GM18517 (cell line): ENCODE measurements around the gene KIAA1671.

Source experiments
- ATAC-seq: cut with Tn5 transposase; IDR thresholded peaks from one replicate; pipeline ENCODE4 v1.9.1; 2021; ENCODE audit warnings: mild to moderate bottlenecking, moderate library complexity; ENCODE audit not compliant: unreplicated experiment

KIAA1671 gene

DNA sequence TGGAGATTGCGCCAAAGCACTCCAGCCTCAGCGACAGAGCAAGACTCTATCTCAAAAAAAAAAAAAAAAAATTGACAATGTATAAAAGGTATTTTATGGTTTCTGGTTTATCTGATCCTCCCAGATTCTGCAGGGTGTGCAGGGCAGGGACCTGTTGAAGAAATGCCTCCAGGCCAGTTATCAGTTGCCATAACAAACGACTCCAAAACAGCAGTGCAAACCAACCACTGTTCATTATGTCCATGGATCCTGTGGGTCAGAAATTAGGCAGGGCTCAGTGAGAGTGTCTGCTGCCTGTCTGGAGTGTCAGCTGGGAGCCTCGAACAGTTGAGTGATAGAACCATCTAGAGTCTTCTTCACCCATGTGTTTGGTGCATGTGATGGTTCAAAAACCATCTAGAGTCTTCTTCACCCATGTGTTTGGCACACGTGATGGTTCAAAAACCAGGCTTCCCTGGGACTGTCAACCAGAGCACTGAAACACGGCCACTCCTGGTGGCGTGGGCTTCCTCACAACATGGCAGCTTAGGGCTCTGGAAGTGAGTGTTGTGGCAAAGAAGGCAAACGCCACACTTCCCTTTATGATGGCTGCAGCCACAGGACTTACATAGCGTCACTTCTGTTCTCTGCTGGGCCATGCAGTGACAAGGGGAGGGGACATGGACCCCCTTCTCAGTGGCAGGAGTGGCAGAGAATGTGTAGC lies 132.0 kb downstream of the KIAA1671 start:
- ATAC-seq: no peak

GRCh38 chr22:25085156-25085555 lies 132.6 kb downstream of the KIAA1671 start:
- ATAC-seq: no peak

- ATAC-seq: peak; percentile 82
Observed at GRCh38 chr22:25085930-25086901, 133.7 kb downstream of the KIAA1671 start.

- no peak for ATAC-seq
Observed at GRCh38 chr22:25086902-25087282, 134.4 kb downstream of the KIAA1671 start.

DNA sequence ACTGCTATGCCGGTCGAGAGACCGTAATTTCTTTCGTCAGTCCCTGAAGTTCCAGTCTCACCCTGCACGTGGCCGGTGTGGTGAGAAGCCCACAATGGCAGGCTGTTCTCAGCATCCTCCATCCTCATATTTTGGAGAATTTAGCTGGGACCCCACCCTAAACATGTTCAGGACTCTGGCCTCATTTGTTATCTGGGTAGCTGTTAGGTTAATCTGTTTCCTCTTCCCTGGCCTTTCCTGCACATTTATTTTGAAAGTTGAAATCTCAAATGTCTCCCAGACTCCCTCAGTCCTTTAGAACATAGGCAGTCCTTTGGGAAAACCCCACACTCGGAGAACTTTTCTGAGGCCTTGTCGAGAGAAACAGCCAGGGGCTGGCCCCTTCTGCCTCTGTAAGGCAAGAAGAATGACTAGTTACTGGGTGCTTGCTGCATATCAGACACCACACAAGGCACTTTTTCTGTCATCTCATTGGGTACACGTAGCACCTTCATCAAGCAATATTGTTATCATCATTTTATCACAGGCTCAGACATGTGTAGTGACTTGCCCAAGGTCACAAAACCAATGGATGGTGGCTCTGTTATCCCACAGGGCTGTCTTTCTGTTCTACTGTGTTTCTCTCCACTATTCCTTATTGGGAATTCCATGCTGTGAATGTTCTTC lies 137.8 kb downstream of the KIAA1671 start:
- no peak for ATAC-seq

GRCh38 chr22:25091458-25091857 lies 138.9 kb downstream of the KIAA1671 start:
- no peak for ATAC-seq

DNA sequence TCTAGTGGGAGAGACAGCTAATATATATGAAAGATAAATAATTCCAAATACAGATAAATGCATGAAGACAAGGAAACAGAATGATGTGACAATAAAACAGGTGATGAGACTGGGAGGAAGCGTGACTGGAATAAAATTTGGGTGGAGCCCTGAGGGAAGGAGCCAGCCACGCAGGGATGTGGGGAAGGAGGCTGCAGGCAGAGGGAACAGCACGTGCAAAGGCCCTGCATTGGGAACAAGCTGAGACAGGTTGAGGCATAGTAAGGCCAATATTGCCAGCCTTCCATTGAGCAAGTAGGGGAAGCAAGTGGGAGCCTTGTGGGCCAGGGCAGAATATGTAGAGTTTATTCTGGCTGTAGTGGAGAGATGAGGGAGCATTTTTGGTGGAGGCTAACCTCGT lies 139.6 kb downstream of the KIAA1671 start:
- no peak for ATAC-seq

- no peak for ATAC-seq
Observed at GRCh38 chr22:25094579-25094978, 142.1 kb downstream of the KIAA1671 start.

DNA sequence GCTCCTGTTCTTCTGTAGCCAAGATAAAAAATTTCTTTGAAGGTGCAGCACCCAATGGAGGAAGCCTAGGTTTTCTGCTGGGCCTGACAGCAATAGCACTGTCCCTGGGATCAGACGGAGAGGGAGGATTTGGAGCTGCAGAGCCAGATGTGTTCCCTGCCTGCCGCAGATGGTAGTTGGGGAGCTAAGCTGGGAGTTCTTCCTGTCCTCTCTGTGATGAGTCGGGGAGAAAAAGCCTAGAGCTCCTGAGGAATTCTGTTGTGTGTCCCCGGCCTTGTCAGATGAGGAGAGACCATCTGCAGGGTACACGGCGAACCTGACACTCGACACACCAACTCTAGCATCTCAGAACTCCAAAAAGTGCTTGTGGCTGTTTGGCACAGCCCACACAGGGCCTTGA lies 143.4 kb downstream of the KIAA1671 start:
- no peak for ATAC-seq

DNA sequence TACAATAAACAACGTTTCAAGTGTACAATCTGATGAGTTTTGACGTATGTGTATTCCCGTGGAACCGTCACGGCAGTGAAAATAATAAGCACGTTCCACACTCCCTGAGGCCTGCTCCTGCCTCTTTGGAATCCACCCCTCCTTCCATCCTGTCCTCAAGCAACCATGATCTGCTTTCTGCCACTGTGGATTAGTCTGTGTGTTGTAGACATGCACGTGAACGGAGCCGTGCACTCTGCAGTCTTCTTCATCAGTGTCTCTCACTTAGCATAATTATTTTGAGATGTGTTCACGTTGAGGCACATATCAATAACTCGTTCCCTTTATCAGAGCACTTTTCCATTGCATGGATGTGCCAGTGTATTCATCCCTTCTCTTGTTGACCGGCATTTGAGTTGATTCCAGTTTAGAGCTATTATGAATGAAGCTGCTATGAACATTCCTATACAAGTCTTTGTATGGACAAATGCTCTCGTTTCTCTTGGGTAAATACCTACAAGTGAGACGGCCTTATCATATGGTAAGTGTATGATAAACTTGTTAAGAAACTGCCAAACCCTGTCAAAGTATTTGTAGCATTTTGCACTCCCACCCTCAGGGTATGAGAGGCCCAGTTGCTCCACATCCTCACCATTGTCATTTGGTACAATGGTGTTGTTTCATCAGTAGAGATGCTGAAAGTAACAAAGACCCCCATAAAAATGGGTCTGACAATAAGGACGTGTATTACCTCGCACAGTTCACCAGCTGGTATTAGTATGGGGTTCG lies 144.3 kb downstream of the KIAA1671 start:
- no peak for ATAC-seq

DNA sequence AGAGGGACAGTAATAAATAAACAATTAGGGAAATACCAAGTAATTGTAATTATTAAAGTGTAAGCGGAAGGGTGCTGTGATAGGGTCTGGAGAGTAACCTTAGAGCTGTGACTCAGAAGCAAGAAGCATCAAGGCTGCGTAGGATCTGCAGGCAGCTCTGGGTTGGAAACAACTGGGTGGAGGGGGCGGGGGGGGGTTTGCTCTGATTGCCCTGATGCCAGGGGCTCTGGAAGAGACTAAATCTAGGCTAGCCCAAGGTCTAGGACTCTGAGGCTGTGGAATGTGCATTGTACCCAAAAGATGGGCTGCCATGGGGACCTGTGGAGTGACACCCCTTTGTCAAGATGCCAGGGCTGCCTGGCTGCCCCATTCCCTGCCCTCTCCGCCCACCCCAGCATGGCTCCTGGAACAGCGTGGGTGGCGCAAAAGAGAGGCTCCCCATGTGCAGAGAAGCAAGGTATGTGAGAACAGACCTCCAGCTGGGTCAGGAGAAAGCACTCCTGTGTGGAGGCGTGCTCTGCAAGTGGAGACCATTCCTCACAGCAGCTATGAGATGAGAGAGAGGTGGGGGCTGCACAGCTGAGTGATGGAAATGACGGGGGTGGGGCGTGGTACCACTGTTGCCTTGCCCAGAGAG lies 146.0 kb downstream of the KIAA1671 start:
- ATAC-seq: no peak

DNA sequence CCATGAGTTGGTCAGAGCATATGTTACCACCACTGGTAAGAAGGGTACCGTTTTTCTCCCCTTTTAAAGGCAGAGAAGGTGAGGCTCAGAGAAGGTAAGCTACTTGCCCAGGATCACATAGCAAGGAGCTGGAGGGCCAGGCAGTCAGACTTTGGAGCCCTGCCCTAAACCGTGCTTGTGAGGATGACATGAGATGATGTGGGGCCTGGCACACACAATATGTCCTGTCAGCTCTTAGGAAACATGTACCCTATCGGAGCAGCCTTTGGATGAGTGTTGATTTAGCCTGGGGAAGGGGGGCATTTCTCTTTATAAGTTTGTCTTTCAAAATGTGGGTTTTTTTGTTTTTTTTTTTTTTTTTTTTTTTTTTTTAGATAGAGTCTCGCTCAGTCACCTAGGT lies 146.7 kb downstream of the KIAA1671 start:
- ATAC-seq: no peak

- no peak for ATAC-seq
Observed at GRCh38 chr22:25100402-25100801, 147.9 kb downstream of the KIAA1671 start.

DNA sequence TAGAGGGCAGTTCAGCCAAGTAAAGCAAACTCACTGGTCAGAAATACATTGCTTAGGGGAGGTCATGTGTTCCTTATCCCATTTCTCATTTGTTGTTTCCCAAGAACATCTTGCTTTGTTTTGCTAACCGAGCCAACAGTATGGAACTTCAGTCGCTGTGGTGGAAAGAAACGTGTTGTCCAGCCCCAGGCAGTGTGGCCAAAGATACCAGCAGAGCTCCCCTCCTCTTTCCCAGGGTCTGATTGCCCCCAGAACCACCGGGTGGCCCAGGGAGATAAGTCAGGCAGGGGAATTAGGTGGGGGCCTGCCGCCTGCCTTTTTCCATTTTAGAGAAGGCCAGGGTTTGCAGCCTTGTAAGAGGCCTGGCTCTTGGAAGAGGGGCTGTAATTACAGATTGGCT lies 148.4 kb downstream of the KIAA1671 start:
- ATAC-seq: no peak

DNA sequence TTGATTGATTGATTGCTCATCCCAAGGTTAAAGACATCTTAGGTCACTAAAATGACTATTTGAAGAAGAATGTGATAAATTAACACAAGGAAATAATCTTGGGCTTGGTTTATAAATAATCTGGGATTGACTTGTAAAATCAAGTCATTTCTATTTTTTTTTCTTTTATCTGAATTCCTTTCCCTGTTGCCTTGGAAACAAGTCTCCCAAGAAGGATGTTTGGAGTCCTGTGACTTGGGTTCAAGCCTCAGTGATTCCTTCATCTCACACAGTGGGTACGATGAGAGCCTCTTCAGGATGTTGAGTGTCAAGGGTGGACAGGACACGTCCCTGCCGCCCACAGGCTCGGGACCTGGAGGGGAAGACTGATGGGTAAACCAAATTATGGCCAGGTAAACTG lies 149.0 kb downstream of the KIAA1671 start:
- ATAC-seq: no peak

DNA sequence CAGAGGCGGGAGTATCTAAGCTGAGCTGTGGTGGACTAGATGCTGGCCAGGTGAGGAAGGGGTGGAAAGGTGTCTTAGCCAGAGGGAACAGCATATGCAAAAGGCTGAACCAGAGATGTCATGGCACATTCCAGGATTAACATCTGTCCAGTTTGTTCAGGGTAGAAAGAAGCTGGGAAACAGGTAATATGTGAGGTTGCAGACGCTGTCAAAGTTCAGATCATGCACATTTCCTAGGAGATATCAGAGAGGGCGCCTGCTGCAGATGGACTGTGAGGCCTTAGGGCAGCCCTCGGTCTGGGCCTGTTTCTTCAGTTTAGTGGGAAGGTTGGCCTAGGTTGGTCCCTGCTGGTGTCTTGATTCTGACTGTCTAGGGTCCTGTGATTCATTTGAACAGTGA lies 149.5 kb downstream of the KIAA1671 start:
- ATAC-seq: no peak

GRCh38 chr22:25102722-25103121 lies 150.2 kb downstream of the KIAA1671 start:
- ATAC-seq: no peak

DNA sequence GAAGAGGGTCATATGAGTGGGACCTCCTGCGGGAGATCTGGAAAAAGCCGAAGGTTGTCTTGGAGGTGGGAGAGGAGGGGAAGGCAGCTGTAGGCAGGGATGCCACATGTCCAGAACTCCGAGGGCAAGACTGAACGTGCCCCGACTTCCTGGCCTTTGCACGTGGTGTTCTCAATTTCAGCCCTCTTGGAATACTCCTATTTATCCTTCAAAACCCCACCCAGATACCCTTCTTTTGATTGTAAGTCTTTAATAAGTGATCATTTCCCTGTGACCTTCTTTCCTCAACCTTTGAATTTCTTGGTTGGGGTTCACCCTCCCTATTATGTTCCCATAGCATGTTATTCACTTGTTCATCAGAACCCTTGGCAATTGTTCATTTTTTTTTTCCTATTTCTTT lies 151.9 kb downstream of the KIAA1671 start:
- no peak for ATAC-seq

DNA sequence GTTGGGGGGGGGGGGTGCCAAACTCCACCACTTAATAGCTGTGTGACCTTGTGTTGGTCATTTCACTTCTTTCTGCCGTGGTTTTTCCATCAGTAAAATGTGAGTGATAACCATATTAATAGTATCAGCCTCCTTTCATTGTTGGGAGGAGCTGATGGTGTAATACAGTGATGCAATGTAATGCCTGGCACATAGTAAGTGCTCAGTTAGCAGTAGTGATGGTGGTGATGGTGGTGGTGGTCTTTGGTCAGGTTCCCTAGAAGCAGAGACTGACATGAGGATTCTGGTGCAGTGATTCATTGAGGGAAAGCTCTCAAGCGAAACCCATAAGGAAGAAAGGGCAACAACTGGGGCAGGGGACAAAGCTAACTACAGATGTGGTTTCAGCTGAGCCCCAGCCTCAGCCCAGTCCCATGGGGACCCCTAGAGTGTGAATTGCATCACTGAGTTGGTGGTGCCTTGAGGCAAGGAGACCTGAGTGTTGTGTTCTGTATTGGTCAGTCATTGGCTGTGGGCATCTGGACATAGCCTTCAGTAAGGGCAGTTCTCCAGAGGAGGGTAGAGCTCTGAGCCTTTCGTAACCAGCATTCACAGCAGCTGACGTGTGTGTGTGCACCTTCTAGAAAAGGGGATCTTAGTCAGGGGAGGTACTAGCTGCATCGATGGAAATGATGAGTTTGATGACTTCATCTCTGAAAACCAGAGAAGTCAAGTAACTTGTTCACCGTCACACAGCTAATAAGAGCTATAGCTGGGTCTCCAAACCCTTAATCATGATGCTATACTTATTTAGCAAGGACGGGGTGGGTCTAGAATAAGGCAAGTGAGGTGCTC lies 153.5 kb downstream of the KIAA1671 start:
- no peak for ATAC-seq
